GM10248 (cell line): ENCODE measurements around the gene STKLD1.

Source experiments
- CTCF ChIA-PET: fragments of 300-600 bp; sonication (Branson Sonifier 250); formaldehyde crosslinking; extraction: SDS; loops from one replicate; lab custom pipeline; 2021; ENCODE audit warnings: antibody characterized with exemption; lab: Yijun Ruan, JAX
- POLR2A ChIA-PET: fragments of 350-650 bp; sonication (Branson Sonifier 250); formaldehyde crosslinking; extraction: SDS; loops from one replicate; lab custom pipeline; 2020; ENCODE audit warnings: antibody characterized with exemption; lab: Yijun Ruan, JAX
- DNase-seq: peaks from one replicate; pipeline ENCODE4 v3.0.0; 2012; ENCODE audit errors: extremely low spot score
- CTCF ChIP-seq: IDR thresholded peaks from 2 replicates; pipeline ENCODE4 v1.5.1; 2012; ENCODE audit warnings: mild to moderate bottlenecking, low read depth; ENCODE audit errors: extremely low read depth, missing control alignments, control extremely low read depth

The STKLD1 gene

GRCh38 chr9:133406480-133407307 is 30.5 kb downstream of the STKLD1 start:
- peak; percentile 89 for DNase-seq
- ChIA-PET POLR2A (no interaction called here), CTCF (interaction anchor here (0.6 to 1.2 kb wide), 7 partner anchors 8 to 78 kb away, joined by 3 to 6 read pairs (median 3); partner anchors contain the start of gene REXO4)
- TF ChIP-seq CTCF: peak; percentile 95

- ChIA-PET CTCF (interaction anchor here (0.8 kb wide), 1 partner anchor 11 kb away, joined by 3 read pairs; no protein-coding TSS in a partner anchor), POLR2A (no interaction called here)
- TF ChIP-seq CTCF: no peak
- DNase-seq: no peak
Observed at GRCh38 chr9:133408042-133408441, 31.9 kb downstream of the STKLD1 start.

- no peak for TF ChIP-seq CTCF
- CTCF ChIA-PET: interaction anchor here (2.8 kb wide), 1 partner anchor 11 kb away, joined by 8 read pairs; no protein-coding TSS in a partner anchor
Observed at GRCh38 chr9:133415170-133415569, 39.0 kb downstream of the STKLD1 start.

DNA sequence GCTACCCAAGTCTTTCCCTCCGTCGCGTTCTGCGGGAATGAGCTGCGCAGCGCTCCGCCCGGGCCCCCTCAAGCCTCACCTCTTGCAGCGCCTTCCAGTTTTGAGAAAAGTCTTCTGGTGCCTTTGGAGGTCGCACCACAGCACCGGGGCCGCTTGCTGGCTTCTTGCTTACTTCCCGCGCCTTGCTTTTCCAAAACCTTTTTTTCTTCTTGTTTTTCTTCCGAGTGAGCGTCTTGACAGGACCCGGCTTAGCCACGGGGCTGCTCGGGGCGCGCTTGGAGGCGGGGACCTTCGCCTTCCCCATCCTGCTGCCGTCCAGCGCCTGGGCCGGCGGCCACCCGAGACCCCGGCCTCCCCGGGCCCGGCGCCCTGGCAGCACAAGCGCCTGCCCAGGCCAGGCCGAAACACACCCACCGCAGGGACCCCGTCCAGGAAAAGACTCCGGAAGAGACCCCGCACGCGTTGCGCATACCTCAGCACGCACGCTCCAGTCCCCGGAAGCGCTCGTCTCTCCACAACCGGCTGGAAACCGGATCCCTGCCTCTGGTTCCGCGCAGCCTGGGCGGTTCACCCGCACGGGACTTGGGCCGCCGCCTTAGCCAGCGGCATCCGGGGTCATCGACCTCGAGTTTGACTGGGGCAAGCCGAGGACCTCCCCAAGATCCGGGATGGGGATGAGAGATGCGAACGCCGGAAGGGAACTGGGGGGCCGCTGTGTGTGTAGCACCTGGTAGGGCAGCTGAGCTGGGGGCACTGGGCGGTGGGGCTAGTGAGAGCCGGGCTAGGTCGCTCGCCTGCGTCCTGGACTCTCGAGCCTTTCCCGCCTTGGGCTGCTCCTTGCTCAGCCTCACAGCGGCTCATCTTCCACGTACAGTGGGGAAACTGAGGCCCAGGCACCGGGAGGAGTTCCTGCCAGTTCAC is 41.6 kb downstream of the STKLD1 start, which contains the start of gene REXO4:
Gene REXO4 (minus strand): TSS at position 470 of the 921 bp plus-strand sequence. CDS start 166 bp downstream, at position 304.
- peak; percentile 84 for DNase-seq
- POLR2A ChIA-PET: no interaction called here
- TF ChIP-seq CTCF: no peak
- CTCF ChIA-PET: interaction anchor here (1.1 to 1.7 kb wide), 4 partner anchors 12 to 15 kb away, joined by 3 to 4 read pairs (median 3); no protein-coding TSS in a partner anchor

More at GRCh38 chr9:133415170-133415569, 39.0 kb downstream of the STKLD1 start:
- DNase-seq: no peak
- POLR2A ChIA-PET: no interaction called here

DNA sequence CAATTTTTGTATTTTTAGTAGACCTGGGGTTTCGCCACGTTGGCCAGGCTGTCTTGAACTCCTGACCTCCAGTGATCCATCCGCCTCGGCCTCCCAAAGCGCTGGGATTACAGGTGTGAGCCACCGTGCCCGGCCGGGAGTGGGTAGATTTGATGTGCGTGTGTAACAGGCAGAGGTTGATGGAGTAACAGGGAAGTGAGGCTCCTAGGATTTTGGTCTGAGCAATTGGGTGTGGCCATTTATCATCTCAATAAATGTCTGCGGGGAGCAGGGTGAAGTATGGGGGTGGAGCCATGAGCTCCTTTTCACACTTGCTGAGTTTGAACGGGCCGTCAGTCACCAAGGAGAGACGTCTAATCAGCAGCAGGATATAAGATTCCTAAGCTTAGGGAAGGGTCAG is 42.8 kb downstream of the STKLD1 start:
- ChIA-PET CTCF (interaction anchor here (1.4 kb wide), 1 partner anchor 11 kb away, joined by 3 read pairs; no protein-coding TSS in a partner anchor), POLR2A (no interaction called here)
- no peak for DNase-seq

More for the DNA sequence above, 42.8 kb downstream of the STKLD1 start:
- TF ChIP-seq CTCF: no peak
